GM21619 (cell line): ENCODE results near the gene LUC7L.
"Not testable (repeated sequence)": the region's sequence is repeated elsewhere in the genome, so short reads cannot be mapped to it uniquely, and the experiment has no call there.

Source experiments
- ATAC-seq: cut with Tn5 transposase; IDR thresholded peaks from one replicate; pipeline ENCODE4 v1.9.1; 2021; ENCODE audit not compliant: unreplicated experiment

Gene LUC7L

DNA sequence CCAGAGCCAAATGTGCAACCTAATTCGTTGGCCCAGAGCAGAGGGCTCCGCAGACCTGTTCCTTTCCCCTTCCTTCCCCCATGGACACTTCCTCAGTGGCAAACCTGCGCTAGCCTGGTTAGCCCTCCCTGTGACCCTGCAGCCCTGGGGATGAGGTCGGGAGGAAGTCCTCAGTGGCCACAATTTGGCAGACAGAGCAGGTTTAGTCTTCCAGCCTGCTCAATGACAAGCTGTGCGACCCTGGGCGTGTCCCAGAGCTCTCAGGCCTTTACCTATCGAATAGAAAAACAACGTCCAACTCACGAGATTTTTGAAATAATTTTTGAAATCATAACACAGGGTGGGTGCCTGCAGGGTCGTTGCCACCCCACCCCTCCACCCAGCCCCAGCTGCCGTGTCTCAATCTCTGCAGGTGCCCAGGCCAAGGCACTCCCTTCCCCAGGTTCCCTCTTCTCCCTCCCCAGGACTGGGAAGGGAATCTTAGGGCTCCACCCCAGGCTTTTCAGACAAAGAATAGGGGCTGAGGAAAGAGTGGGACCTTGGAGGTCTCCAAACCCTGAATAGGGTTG is 62.0 kb downstream of the LUC7L start:
- no peak for ATAC-seq

GRCh38 chr16:166375-167121 is 62.7 kb downstream of the LUC7L start:
- no peak for ATAC-seq

- no peak for ATAC-seq
These were observed 63.5 kb downstream of the LUC7L start, which contains the start of gene HBM for GRCh38 chr16:165539-166374. TSS of gene HBM (plus strand) at chr16:165978. CDS start at chr16:165998, 20 bp downstream.

GRCh38 chr16:164827-165538 is 64.3 kb downstream of the LUC7L start:
- ATAC-seq, result no peak

DNA sequence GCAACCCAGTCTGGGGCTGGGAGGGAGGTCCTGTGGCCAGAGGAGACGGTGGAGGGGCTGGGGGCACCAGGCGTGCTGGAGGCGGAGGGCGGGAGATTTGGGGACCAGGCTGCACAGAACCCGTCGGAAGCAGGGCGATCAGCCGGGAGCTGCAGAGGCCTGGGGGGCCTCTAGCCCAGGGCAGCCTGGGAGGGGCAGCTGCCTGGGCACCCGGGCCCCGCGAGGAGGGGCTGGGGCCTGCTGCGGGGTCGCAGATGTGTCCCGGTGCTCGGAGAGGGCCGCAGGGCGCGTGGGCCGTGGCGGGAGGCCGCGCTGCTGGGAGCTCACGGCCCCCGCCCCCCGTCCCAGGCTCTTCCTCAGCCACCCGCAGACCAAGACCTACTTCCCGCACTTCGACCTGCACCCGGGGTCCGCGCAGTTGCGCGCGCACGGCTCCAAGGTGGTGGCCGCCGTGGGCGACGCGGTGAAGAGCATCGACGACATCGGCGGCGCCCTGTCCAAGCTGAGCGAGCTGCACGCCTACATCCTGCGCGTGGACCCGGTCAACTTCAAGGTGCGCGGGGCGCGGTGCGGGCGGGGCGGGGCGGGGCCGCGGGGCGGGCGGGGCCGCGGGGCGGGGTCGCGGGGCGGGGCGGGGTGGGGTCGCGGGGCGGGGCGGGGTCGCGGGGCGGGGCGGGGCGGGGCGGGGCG is 65.0 kb downstream of the LUC7L start:
- ATAC-seq, result not testable (repeated sequence)

- ATAC-seq, result not testable (repeated sequence)
These were observed 65.6 kb downstream of the LUC7L start for GRCh38 chr16:163696-164095.

DNA sequence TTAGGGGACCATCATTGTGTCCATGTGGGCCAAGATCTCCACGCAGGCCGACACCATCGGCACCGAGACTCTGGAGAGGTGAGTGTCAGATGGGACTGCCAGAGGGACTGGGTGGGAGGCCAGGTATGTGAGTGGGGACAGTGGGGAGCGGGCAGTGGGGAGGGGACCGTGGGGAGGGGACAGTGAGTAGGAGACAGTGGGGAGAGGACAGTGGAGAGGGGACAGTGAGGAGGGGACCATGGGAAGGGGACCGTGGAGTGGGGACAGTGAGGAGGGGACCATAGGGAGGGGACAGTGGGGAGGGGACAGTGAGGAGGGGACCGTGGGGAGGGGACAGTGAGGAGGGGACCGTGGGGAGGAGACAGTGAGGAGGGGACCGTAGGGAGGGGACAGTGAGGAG is 66.1 kb downstream of the LUC7L start:
- ATAC-seq, result not testable (repeated sequence)

- ATAC-seq, result no peak
These were observed 66.8 kb downstream of the LUC7L start for GRCh38 chr16:162271-162991.

DNA sequence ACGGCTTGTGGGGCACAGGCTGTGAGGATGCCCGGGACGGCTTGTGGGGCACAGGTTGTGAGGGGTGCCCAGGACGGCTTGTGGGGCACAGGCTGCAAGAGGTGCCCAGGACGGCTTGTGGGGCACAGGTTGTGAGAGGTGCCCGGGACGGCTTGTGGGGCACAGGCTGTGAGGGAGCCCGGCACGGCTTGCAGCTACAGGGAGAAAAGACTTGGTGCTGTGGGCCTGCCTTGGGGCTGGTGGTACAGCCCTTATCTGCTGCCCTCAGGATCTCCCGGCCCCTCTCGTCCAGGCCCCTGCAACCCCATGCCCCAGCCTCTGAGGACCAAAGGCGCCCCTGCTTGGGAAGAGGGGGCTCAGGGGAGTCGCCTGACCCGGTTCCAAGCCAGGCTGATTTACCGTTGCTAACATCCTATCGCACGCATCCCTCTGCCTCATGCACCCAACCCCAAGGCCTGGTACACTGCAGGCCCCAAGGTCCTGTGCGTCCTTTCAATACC is 68.5 kb downstream of the LUC7L start:
- no peak for ATAC-seq

GRCh38 chr16:160242-160641 is 69.0 kb downstream of the LUC7L start:
- ATAC-seq, result not testable (repeated sequence)

- ATAC-seq, result no peak
These were observed 70.0 kb downstream of the LUC7L start for GRCh38 chr16:159136-159849.

GRCh38 chr16:155031-155398 is 74.2 kb downstream of the LUC7L start:
- ATAC-seq, result no peak

- ATAC-seq, result no peak
These were observed 74.8 kb downstream of the LUC7L start for GRCh38 chr16:154217-155030.

DNA sequence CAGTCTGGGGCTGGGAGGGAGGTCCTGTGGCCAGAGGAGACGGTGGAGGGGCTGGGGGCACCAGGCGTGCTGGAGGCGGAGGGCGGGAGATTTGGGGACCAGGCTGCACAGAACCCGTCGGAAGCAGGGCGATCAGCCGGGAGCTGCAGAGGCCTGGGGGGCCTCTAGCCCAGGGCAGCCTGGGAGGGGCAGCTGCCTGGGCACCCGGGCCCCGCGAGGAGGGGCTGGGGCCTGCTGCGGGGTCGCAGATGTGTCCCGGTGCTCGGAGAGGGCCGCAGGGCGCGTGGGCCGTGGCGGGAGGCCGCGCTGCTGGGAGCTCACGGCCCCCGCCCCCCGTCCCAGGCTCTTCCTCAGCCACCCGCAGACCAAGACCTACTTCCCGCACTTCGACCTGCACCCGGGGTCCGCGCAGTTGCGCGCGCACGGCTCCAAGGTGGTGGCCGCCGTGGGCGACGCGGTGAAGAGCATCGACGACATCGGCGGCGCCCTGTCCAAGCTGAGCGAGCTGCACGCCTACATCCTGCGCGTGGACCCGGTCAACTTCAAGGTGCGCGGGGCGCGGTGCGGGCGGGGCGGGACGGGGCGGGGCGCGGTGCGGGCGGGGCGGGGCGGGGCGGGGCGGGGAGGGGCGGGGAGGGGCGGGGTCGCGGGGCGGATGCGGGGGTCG is 75.6 kb downstream of the LUC7L start:
- ATAC-seq, result not testable (repeated sequence)

DNA sequence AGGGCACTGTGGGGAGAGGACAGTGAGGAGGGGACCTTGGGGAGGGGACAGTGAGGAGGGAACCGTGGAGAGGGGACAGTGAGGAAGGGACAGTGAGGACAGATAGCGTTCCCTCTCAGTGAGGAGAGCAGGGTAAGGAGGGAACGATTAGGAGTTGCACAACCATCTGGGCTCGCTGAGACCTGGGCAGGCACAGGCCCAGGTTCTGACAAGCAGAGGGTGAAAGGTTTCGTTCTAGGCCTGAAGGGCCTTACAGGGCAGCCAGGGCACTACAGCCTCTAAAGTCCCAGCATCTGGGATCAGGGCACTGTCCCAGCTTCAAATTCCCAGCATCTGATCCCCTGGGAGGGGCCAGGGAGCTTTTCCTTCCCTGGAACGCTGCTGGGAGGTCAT is 76.1 kb downstream of the LUC7L start:
- not testable (repeated sequence) for ATAC-seq

- no peak for ATAC-seq
These were observed 76.8 kb downstream of the LUC7L start, which contains the start of gene HBZ for GRCh38 chr16:152141-153128. TSS of gene HBZ (plus strand) at chr16:152644. CDS start at chr16:152910, 266 bp downstream.
